Measurements from ENCODE around the gene TNFAIP8L2. TPM values are rescaled to one million over a fixed set of nuclear protein-coding genes. Genes with fewer than 3 reads are reported as not detected.

The TNFAIP8L2 gene
- not detected for total RNA-seq

DNA sequence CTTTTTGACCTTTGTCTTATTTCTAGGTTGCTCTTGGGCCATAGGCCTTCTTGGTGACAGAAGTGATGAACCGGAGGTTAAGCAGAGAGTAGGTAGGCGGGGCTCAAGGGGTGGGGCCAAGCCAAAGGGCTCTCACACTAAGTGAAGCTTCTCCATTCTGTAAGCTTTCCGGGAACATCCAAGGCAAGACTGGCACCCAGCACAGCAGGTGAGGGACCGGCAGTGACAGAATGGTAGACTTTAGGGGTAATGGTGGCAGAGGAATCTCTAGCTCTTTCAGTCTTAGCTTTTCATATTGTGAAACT, at the start of gene TNFAIP8L2:
Gene TNFAIP8L2 (plus strand): TSS at position 135 of the 305 bp plus-strand sequence. CDS start 2,049 bp downstream, outside the sequence.
- peak; percentile 65 for ATAC-seq

DNA sequence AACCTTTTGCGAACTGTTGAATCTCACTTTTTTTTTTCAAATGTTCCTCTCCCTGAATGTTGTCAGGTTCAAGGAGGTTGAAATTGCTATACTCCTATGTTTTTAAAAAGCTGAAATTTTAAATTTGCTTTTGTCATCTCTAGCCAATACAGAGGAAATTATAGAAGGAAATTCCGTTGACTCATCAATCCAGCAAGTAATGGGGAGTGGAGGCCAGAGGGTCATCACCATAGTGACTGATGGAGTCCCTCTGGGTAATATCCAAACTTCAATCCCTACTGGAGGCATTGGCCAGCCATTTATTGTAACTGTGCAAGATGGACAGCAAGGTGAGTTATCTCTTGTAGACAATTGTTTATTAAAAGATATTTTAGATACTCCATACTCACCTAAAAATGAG, 49.6 kb upstream of the TNFAIP8L2 start:
- ATAC-seq, result peak; percentile 26

GRCh38 chr1:151108331-151108730, 48.1 kb upstream of the TNFAIP8L2 start:
- no peak for ATAC-seq

GRCh38 chr1:151113877-151114276, 42.6 kb upstream of the TNFAIP8L2 start:
- ATAC-seq, result no peak

DNA sequence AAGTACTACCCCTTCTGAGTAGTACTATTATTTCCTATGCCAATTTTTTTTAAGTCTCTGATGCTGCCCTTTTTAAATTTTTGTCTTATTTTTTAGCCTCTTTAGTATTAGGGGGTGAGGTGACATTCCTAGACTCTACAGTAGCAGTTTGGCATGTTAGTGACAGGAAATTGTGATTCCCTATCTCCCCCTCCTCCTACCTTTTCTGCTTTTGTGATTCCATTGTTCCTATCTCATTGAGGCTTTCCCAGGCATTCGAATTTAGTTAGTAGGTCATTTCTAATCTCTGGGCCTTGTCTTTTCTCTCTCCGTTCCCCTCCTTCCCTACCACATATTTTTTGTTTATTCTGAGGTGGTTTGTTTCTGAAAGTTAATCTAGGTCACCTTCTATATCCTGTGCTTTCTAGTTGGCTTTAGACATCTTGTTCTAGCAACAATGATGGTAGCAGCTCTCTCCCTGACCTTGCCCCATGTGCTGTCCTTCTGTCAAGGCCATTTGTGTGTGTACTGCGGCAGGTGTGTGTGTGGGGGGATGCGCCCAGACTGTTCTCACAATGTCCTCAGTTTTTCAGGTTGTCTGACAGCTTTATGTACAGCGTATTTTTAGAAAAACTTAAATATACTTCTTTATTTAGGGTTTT, 31.6 kb upstream of the TNFAIP8L2 start:
- no peak for ATAC-seq

DNA sequence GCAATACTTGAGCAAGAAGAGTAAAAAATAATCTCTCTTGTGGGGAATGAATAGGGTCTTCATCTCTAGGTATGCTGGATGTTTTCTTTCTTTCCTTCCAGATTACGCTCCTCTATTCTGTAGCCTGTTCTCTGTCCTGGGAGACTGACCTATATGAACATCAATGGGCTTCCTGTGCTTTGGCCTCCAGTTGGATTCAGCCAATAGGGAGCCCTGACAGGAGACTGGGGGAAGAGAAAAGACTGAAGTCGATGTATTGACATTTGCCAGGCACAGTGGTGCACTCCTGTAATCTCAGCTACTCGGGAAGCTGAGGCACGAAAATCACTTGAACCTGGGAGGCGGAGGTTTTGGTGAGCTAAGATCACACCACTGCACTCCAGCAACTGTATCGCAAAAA, 27.6 kb upstream of the TNFAIP8L2 start:
- ATAC-seq, result no peak

- peak; percentile 95 for ATAC-seq
Measured at GRCh38 chr1:151130987-151131586, 25.4 kb upstream of the TNFAIP8L2 start.

DNA sequence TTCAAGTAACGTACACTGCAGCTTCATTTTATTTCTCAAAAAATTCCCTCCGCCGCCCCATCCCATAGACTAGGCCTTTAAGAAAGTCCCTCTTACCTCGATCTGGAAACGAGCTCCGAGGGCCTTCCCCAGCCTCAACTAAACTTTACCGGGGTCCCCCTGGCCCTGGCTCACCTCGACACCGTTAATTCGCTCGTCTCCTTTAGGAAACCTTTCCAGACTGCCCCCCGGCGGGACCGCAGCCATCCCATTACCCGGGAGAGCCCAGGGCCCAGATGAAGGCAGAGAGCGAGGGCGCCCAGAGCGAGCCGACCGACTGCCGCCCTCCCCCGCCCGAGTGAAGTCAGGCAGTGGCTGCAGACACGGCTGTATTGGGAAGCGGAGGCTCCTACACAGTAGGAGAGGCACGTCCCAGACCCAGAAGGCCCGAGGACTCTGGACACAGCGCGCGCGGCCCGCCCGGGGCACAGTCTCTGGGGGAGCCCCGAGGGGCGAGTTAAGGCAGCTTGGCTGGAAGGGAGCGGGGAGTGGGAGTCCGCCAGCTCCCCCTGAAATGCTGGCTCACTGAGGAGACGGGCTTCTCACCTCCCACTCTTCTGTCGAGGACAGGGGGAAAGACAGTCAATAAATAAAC, 24.6 kb upstream of the TNFAIP8L2 start:
- peak; percentile 54 for ATAC-seq

GRCh38 chr1:151132335-151133017, 24.0 kb upstream of the TNFAIP8L2 start:
- ATAC-seq, result peak; percentile 3

DNA sequence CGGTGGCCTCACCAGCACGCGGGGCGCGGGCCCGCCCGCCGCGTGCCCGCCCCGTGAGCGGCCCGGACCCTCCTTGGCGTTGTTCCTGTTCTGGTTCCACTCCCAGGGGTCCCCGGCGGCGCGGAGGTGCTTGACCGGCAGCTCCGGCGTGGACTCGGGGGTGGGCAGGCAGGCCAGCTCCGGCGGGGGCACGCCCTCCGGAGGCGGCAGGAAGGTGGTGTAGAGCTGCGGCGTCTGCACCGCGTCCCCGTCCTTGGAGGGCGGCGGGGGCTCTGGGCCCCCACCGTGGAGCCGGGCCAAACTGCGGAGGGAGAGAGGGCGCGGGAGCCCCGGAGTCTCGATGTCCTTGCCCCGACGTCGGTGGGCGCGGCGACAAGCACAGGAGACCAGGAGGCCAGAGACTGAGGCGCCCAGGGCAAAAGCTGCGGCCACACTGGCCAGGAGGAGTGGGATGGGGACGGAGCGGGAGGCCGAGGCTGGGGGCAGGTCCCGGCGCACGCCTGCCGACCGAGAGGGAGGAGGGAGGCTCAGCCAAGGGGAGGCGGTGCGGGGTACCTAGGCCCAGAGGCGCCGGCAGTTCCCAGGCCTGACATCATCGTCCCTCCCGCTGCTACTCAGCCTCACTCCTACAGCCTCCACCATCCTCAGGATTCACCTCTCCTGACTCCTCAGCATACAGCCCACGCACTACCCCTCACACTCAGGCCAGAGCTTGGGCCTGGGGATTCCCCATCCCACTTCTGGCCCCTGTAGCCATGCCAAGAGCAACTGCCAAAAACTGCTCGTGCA, 23.2 kb upstream of the TNFAIP8L2 start:
- ATAC-seq, result no peak

DNA sequence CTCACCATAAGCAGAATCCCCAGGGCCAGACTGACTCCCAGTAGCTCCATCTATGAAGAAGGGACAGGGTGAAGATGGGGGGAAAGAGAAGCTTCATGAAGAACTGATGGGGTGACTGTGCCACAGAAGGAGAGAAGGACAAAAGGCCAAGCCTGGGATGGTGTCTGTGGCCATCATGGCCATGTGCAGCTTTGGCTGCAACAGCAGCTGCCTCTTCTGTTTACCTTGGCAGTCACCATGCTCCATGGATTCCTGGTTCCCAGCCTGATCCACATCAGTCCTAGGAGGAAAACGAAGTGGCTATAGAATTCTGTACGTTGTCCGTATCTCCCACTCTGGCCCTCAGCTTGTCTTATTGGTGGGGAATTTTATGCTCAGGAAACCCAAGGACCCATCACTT, 22.1 kb upstream of the TNFAIP8L2 start:
- ATAC-seq, result no peak

- ATAC-seq, result no peak
Measured at GRCh38 chr1:151134991-151135390, 21.5 kb upstream of the TNFAIP8L2 start.

GRCh38 chr1:151135433-151136385, 20.7 kb upstream of the TNFAIP8L2 start:
- ATAC-seq, result no peak

DNA sequence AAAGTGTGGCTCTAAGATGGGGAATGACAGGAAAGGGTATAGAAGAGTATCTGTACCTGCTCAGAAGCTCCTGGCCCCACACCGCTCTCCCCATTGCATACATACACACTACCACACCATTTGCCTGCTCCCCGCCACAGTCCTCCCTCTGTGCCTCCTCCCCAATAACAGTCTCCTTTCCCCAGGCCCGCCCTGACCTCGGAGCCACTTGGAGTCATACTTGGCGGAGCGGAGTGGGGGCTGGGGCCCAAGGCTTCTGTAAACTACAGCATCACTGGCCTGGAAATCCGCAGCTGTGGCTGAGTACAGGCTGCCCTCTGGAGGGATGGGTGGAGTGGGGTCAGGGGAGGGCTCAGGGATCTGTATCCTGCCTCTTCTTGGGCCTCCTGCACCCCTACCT, 18.7 kb upstream of the TNFAIP8L2 start:
- ATAC-seq, result no peak

- ATAC-seq, result no peak
Measured at GRCh38 chr1:151142411-151143056, 13.9 kb upstream of the TNFAIP8L2 start.

DNA sequence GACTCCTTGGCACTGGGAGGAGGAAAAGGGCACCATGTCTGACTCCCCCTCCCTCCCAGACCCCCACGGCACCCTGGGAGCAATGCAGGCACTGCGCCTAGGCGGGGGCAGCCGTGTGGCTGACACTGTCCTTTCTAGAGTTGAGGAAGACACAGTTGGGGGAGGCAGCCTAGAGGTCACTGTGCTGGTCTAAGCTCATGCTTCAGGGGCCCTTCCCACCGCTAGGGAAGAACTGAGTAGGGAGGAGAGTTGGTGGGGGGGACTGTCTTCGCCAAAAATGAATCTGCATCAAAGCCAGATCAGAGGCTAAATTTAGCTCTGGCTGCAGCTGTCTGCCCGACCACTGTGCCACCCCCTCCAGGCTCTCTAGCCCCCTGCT, 13.4 kb upstream of the TNFAIP8L2 start:
- ATAC-seq, result no peak

- no peak for ATAC-seq
Measured at GRCh38 chr1:151143986-151144385, 12.5 kb upstream of the TNFAIP8L2 start.

DNA sequence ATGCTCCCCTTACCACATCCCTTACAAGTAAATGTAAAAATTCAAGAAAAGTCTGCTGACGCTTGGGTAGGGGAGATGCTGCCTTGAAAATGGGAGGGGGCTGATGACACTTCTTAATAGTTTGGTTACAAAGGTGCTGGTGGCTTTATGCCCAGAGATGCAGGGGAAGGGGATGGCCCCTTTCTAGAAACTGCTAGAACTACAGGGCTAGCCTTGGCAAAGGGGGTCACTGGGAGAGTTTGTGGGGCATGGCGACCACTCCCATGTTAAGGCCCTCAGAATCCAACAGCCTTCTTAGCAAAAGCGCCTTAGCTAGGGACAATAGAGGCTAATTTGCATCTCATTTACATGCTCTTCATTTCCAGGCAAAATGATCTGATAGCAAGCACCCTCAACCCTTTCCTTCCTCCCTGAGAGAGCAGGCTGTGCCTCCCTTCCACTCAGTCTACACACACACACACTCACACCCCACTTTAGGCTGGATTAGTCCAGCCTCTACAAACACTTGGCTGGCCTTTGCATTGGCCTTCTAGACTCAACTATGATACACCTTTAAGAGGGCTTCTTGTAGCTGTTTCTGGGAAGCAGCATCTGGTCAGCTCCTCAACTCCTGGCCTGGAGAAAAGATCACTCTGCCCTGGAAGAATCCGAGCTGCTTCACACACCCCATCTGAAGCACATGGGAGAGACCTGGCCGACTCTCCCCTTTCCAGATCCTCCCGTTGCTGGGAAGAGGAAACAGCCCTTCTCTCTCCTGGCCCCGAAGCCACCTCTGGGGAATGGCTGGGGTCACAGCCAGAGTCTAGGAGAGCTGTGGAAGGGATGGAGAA, 11.8 kb upstream of the TNFAIP8L2 start:
- no peak for ATAC-seq

GRCh38 chr1:151145304-151146071, 11.0 kb upstream of the TNFAIP8L2 start:
- ATAC-seq, result peak; percentile 16

DNA sequence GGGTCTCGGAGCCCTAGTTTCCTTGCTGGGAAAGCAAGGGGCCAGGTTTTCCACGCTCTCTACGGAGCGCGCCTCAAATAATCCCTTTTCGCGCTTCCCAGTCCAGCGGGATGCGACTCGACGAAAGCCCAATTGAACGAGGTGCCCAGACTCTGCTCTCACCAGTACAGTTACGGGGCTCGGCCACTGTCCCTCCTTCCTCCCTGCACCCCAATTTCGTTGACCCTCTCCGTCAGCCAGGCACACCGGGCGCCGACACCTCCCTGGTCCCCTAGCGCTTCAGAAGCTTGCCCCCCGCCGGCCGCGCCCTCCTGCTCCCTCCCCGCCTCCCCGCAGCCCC, 10.4 kb upstream of the TNFAIP8L2 start:
- ATAC-seq, result peak; percentile 2

Data from esophagus mucosa (tissue), 1 donor.